NCI-H748 (cell line): ENCODE results near the gene SMKR1.
A peak's percentile ranks its signal among the peaks of the same experiment; 100 is the strongest.
"Not testable (repeated sequence)": the region's sequence is repeated elsewhere in the genome, so short reads cannot be mapped to it uniquely, and the experiment has no call there.

Source experiments
- DNase-seq: peaks from one replicate; lab custom pipeline; 2025; ENCODE audit not compliant: unreplicated experiment; lab: John Stamatoyannopoulos, UW

SMKR1 gene

GRCh38 chr7:129524405-129524804 lies 22.1 kb downstream of the SMKR1 start:
- DNase-seq = not testable (repeated sequence)

- no peak for DNase-seq
These were observed 23.0 kb downstream of the SMKR1 start for GRCh38 chr7:129525225-129525862.

- no peak for DNase-seq
These were observed 27.3 kb downstream of the SMKR1 start for GRCh38 chr7:129529643-129530042.

- DNase-seq = no peak
These were observed 28.6 kb downstream of the SMKR1 start for GRCh38 chr7:129530795-129531391.

DNA sequence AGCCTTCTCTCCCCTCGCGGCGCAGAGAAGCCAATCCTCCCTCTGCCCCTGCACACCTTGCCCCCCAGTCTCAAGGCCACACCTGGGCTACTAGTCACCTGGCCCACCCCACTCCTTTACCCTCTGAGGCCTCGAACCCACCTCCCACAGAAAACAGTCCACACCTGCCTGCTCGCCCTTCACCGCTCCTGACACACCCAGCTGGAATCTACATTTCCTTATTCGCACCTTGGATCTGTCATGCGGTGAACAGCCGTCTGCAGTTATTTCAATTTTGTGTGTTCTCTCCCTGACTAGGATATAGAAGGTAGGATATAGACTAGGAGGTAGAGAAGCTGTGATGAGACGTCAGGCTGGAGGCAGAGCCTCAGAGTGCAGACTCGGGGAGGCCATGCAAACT lies 29.4 kb downstream of the SMKR1 start:
- no peak for DNase-seq

- no peak for DNase-seq
These were observed 30.0 kb downstream of the SMKR1 start for GRCh38 chr7:129532375-129532774.

DNA sequence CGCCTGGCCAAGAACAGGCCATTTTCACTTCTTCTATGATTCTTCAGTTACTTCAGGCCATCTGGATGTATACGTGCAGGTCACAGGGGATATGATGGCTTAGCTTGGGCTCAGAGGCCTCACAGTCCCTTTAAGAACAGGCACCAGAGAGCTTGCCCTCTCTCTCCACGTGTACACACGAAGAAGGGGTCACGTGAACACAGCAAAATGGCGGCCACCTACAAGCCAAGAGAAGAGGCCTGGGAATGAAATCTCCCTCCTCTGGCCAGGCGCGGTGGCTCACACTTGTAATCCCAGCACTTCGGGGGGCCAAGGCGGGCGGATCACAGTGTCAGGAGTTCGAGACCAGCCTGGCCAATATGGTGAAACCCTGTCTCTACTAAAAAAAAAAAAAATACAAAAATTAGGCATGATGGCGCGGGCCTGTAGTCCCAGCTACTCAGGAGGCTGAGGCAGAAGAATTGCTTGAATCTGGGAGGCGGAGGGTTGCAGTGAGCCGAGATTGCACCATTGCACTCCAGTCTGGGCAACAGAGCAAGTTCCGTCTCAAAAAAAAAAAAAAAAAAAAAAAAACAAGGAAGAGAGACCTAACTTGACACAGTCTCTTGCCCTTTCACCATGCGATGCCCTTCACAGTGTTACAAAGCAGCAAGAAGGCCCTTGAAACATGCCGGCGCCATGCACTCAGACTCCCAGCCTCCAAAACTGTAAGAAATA lies 32.4 kb downstream of the SMKR1 start:
- DNase-seq = not testable (repeated sequence)

- DNase-seq = no peak
These were observed 33.6 kb downstream of the SMKR1 start for GRCh38 chr7:129535896-129536295.

DNA sequence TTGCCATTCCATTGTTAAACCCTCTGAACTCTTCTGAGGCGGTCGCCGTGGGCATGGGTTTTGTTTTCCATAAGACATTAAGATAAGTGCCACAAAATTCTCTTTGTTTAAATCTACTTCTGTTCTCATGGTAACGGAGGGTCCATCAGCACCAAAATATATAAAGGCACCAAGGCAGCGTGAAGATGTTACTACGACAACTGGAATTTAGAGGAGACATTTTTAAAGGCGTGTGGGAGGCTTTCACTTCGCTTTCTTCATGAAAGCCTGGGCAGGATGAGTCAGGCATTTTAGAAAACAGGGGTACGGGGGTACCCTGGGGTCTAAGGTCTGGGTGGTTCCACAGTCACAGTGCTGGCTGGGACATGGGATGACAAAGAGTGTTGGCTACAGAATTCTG lies 34.0 kb downstream of the SMKR1 start:
- DNase-seq = no peak

DNA sequence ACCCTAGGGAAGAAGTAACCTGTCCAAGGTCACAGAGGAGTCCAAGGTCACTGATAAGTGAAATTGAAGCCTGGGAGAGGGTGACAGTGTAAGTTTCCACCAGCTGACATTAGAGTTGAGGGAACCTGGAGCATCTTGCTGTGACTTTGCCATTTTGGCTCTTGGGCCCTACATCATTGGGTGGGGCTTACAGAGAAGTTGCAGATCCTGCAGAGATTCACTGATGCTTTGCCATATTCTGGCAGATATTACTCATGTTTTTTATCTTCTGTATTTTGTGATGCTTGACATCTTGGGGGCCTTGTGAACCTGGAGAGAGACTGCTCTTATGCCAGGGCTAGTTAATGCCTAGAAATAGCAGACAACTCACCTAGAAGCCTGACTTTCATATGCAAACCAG lies 36.5 kb downstream of the SMKR1 start:
- no peak for DNase-seq

DNA sequence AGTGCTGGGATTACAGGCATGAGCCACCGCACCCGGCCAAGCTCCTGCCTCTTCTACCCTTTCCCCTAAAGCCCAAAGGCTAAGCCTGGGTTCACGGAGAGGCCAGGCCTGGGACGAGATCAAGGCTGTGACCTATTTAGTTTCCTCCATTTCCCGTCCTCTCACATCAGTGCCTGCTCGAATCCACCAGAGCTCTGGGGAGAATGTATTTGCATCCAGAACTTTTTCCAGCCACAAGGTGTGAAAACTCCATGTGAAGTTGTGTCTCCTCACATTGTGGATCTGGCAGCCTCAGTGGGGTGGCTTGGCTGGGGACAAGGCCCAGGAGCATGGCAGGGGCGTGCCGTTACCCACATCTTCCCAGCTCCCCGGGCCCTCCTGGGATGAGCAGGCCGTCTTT lies 38.0 kb downstream of the SMKR1 start:
- DNase-seq = no peak

GRCh38 chr7:129544700-129545099 lies 42.4 kb downstream of the SMKR1 start:
- DNase-seq = no peak

DNA sequence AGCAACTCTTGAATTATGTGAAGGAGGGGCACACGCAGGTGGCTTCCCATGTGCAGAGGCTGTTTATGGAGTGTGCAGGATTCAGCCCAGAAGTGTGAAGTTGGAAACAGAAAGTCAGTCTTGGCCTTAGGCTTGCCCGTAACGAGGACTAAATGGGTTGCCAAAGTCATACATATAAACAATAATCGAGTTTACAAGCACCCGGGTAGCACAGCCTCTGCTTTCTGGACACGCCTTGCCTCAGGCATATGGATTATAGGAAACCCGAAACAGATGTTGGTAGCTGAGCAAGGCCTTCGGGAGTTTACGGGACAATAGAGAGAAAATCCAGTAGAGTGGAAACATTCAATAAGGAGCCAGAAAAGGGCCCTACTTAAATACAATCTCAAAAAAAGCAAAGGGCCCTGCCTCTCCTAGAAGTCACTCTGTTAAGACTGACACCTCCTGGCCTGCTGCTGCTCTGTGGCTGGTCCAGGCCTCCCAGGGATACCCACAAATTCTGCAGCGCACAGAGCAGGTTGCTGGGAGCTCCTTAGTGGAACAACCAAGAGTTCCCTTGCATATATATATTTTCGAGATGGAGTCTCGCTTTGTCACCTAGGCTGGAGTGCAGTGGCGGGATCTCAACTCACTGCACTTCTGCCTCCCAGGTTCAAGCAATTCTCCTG lies 48.5 kb downstream of the SMKR1 start:
- no peak for DNase-seq

- DNase-seq = peak; percentile 95
These were observed 51.6 kb downstream of the SMKR1 start for GRCh38 chr7:129553899-129554461.

- no peak for DNase-seq
These were observed 54.3 kb downstream of the SMKR1 start for GRCh38 chr7:129556607-129557133.

- peak; percentile 42 for DNase-seq
These were observed 55.6 kb downstream of the SMKR1 start for GRCh38 chr7:129557686-129558481.

DNA sequence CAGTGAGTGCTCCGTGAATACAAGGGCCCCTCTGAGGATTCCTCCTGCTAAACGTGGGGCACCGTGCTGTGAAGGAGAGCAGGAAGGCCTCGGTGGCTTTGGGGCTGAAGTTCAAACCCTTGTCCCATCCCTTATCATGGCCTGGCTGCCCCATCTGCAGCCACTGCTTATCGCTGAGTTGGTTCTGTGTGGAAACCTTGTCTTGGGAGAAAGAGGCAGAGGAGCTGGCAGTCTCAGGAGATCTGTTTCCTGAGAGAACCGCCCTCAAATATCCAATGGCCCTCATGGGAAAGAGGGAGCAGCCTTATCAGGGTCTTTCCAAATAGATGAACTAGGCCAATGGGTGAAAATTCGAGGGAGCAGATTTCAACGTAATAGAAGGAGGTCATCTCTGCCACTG lies 57.2 kb downstream of the SMKR1 start:
- DNase-seq = no peak

- DNase-seq = no peak
These were observed 58.5 kb downstream of the SMKR1 start for GRCh38 chr7:129560831-129561230.

DNA sequence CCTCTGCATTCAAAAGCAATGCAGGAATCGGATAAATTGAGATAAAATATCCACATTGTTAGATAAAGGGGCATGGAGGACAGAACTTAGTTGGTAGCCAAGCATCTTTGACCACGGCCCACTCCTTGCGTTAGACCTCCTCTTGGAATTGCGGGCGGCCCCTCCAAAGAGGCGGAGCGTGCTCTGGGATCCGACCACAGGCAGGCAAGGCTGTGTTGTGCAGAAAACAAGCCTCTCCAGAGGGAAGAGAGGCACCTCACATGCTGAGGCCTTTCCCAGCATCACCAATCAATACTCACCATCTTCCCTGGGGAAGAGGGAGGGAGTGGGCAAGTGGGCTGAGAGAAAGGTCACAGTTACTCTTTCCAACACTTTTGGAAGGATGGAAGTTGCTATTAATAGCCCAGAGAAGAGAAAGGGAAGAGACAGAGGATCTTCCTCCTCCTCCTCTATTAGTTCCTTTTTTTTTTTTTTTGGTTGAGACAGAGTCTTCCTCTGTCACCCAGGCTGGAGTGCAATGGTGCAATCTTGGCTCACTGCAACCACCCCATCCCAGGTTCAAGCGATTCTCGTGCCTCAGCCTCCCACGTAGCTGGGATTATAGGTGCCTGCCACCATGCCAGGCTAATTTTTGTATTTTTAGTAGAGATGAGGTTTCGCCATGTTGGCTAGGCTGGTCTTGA lies 59.5 kb downstream of the SMKR1 start:
- DNase-seq = no peak
